ENCODE results near the gene ATOX1. TPM values are rescaled to one million over a fixed set of nuclear protein-coding genes. Genes with fewer than 3 reads are reported as not detected.
A peak's percentile ranks its signal among the peaks of the same experiment; 100 is the strongest.
"Not testable (repeated sequence)": the region's sequence is repeated elsewhere in the genome, so short reads cannot be mapped to it uniquely, and the experiment has no call there.

ATOX1 gene
- total and polyA plus RNA-seq, 2 of the 13 experiments (the other 11 are each of a cell fraction or from before 2014, with no cell fraction given), result 62.4 to 124 TPM

DNA sequence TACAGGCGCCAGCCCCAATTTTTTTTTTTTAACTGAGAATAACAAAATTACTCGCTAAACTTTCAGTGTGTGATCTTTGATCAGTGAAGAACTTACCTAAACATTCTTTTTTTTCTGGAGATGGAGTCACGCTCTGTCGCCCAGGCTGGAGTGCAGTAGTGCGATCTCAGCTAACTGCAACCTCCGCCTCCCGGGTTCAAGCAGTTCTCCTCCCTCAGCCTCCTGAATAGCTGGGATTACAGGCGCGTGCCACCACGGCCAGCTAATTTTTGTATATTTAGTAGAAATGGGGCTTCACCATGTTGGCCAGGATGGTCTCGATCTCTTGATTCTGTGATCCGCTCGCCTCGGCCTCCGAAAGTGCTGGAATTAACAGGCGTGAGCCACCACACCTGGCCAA, 25.2 kb upstream of the ATOX1 start:
- 94% methylated on average over 16 of the region's 16 CpGs for WGBS (ENCODE audit: low lambda C conversion rate)
- peaks cover 96% of the 10 kb centered on the region for H3K79me2 ChIP-seq (ENCODE audit: insufficient read depth, low read length)
- H3K9me3 ChIP-seq (ENCODE audit: low read length); H3K9ac ChIP-seq (ENCODE audit: insufficient read depth, low read depth, low read length); H3K4me3 ChIP-seq (replicated peaks in 1 of 3; ENCODE audit: insufficient read depth in 1 of 3, low read depth in 2 of 3, low read length in 3 of 3); ATAC-seq; H3K4me2 ChIP-seq (ENCODE audit: low read depth, low read length); H2AFZ ChIP-seq (ENCODE audit: low read length); CTCF ChIA-PET (ENCODE audit: low intra/inter-chr PET ratio, low total read pairs); FAIRE-seq; BruUV-seq (replicated peaks); intact Hi-C loops (cut with micrococcal nuclease; ENCODE audit: unreplicated experiment); DNase-seq (ENCODE audit: low spot score); H3K36me3 ChIP-seq (replicated peaks in 1 of 2; ENCODE audit: control insufficient read depth in 1 of 2, insufficient read depth in 2 of 2, low read length in 2 of 2); in situ Hi-C loops (cut with HindIII; ENCODE audit: extremely low pct_ligation_motif_present, low pct_unique_long_range_greater_than_20kb); H3K27me3 ChIP-seq (ENCODE audit: control insufficient read depth in 1 of 2, insufficient read depth in 2 of 2, low read length in 2 of 2); H3K27ac ChIP-seq (ENCODE audit: extremely low read length, insufficient read depth, low read length): not testable (repeated sequence)
- TF ChIP-seq, protein P1, sequence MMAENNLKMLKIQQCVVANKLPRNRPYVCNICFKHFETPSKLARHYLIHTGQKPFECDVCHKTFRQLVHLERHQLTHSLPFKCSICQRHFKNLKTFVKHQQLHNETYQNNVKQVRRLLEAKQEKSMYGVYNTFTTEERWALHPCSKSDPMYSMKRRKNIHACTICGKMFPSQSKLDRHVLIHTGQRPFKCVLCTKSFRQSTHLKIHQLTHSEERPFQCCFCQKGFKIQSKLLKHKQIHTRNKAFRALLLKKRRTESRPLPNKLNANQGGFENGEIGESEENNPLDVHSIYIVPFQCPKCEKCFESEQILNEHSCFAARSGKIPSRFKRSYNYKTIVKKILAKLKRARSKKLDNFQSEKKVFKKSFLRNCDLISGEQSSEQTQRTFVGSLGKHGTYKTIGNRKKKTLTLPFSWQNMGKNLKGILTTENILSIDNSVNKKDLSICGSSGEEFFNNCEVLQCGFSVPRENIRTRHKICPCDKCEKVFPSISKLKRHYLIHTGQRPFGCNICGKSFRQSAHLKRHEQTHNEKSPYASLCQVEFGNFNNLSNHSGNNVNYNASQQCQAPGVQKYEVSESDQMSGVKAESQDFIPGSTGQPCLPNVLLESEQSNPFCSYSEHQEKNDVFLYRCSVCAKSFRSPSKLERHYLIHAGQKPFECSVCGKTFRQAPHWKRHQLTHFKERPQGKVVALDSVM (CRISPR knock-in tag; IDR thresholded peaks at IDR 0.05), result peak; percentile 48; the same call in 1 of the 2 replicates
- TF ChIP-seq ZBTB38 (CRISPR knock-in tag; IDR thresholded peaks at IDR 0.05), result 0 out of 2 replicates have a peak, but pooled peaks have one; percentile 58
- peaks cover 77% of the 10 kb centered on the region for H3K4me1 ChIP-seq (ENCODE audit: insufficient read depth, low read length)
- POLR2A ChIA-PET, result interaction anchor here (4.8 kb wide), 1 partner anchor 12 kb away, joined by 31 read pairs; the partner anchor contains the start of gene G3BP1
- H4K20me1 ChIP-seq (ENCODE audit: insufficient read depth, low read length), result peaks cover 89% of the 10 kb centered on the region

DNA sequence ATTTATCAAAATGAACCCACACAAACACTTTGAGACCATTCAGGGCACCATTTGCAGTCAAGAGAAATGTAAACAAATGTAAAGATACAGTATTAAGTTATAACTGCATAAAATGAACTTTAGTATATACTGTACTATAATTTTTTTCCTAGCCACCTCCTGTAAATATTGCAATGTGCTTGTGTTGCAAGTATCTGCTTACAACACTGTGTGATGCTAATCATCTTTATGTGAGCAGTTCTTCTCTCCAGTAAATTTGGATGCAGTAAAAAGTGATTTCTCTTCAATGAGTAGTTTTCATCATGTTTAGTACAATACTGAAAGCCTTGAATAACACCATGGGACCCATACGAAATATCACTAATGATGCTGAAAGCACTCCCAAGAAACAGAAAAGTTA, 22.8 kb upstream of the ATOX1 start:
- H3K9ac ChIP-seq (ENCODE audit: insufficient read depth, low read depth, low read length), result no peak overlapping the region
- H3K4me3 ChIP-seq (replicated peaks in 1 of 3; ENCODE audit: insufficient read depth in 1 of 3, low read depth in 2 of 3, low read length in 3 of 3), result no peak overlapping the region
- H4K20me1 ChIP-seq (ENCODE audit: insufficient read depth, low read length), result peaks cover 98% of the 10 kb centered on the region
- H3K4me1 ChIP-seq (ENCODE audit: insufficient read depth, low read length), result peaks cover 91% of the 10 kb centered on the region
- TSS peak; percentile 1 for BruUV-seq (replicated peaks)
- TF ChIP-seq NFIB (CRISPR knock-in tag; IDR thresholded peaks at IDR 0.05; ENCODE audit: borderline replicate concordance) (no peak), CEBPB (IDR thresholded peaks at IDR 0.05; ENCODE audit: borderline replicate concordance, low read depth, low read length) (peak; percentile 17; the same call in 1 of the 2 replicates)
- ChIA-PET POLR2A (interaction anchor here (4.8 kb wide), 1 partner anchor 9 kb away, joined by 31 read pairs; the partner anchor contains the start of gene G3BP1), CTCF (ENCODE audit: low intra/inter-chr PET ratio, low total read pairs) (no interaction called here)
- H3K27ac ChIP-seq (ENCODE audit: extremely low read length, insufficient read depth, low read length), result no peak overlapping the region
- DNase-seq (ENCODE audit: low spot score), result no peak
- in situ Hi-C loops (cut with HindIII; ENCODE audit: extremely low pct_ligation_motif_present, low pct_unique_long_range_greater_than_20kb), result no loop called here
- no peak for ATAC-seq
- 77% methylated on average over 1 of the region's 1 CpG for WGBS (ENCODE audit: low lambda C conversion rate)
- no peak overlapping the region for H2AFZ ChIP-seq (ENCODE audit: low read length)
- no peak overlapping the region; the same call in 1 of the 2 replicates for H3K4me2 ChIP-seq (ENCODE audit: low read depth, low read length)
- no peaks in the 10 kb centered on the region for H3K9me3 ChIP-seq (ENCODE audit: low read length)
- FAIRE-seq, result no peak
- intact Hi-C loops (cut with micrococcal nuclease; ENCODE audit: unreplicated experiment), result no loop called here
- peaks cover 2 to 9% of the 10 kb centered on the region in 2 experiments; a peak in 4 of 5 replicates for H3K36me3 ChIP-seq (replicated peaks in 1 of 2; ENCODE audit: control insufficient read depth in 1 of 2, insufficient read depth in 2 of 2, low read length in 2 of 2)
- H3K79me2 ChIP-seq (ENCODE audit: insufficient read depth, low read length), result peaks cover 100% of the 10 kb centered on the region
- H3K27me3 ChIP-seq (ENCODE audit: control insufficient read depth in 1 of 2, insufficient read depth in 2 of 2, low read length in 2 of 2), result no peaks in the 10 kb centered on the region

All from HepG2 (cell line).